Thoracic aorta (tissue), 2 donors: ENCODE measurements around the gene PBX3. TPM values are rescaled to one million over a fixed set of nuclear protein-coding genes. Genes with fewer than 3 reads are reported as not detected.

Experiments
- ATAC-seq: fragments of 150-250 bp; one replicate; pipeline ENCODE4 v1.8.0; 2017; ENCODE audit warnings: low read depth; ENCODE audit not compliant: insufficient number of reproducible peaks, low FRiP score
- DNase-seq: peaks from one replicate; pipeline ENCODE4 v3.0.0-alpha.2; 2020; ENCODE audit warnings: low spot score
- H3K27ac ChIP-seq, 2 donors: fragments of 200-600 bp; sonication (generic); 1 replicate in 1 of 2; 2 replicates in 1 of 2; pipeline ENCODE4 v1.5.1; 2016; ENCODE audit warnings: mild to moderate bottlenecking in 2 of 2, moderate library complexity in 2 of 2
- H3K27me3 ChIP-seq: fragments of 200-600 bp; sonication (generic); replicated peaks from 2 replicates; pipeline ENCODE4 v1.6.0; 2016; ENCODE audit warnings: mild to moderate bottlenecking; ENCODE audit not compliant: insufficient read depth
- H3K36me3 ChIP-seq: fragments of 200-600 bp; sonication (generic); one replicate; pipeline ENCODE4 v1.5.1; 2016
- H3K4me1 ChIP-seq, 2 donors: fragments of 200-600 bp; sonication (generic); 1 replicate in 1 of 2; 2 replicates in 1 of 2; pipeline versions ENCODE4 v1.5.1 to v1.6.0; 2016; ENCODE audit warnings: low read depth in 2 of 2, mild to moderate bottlenecking in 1 of 2; ENCODE audit not compliant: control insufficient read depth in 1 of 2
- H3K4me3 ChIP-seq: fragments of 200-600 bp; sonication (generic); 2 replicates; pipeline ENCODE4 v1.5.1; 2016; ENCODE audit warnings: mild to moderate bottlenecking
- H3K9me3 ChIP-seq: fragments of 200-600 bp; sonication (generic); 2 replicates; pipeline ENCODE4 v1.5.1; 2016
- CTCF ChIP-seq: fragments of 200-600 bp; sonication (generic); IDR thresholded peaks from one replicate; pipeline ENCODE4 v1.5.1; 2019; ENCODE audit warnings: antibody characterized with exemption
- total RNA-seq, 2 donors: library from RNA; depleted of rRNA; stranded (reverse); fragments of >200 nt; gene quantifications; one replicate each; pipeline versions ENCODE4 v1.1.0 to v1.2.3, GENCODE V29; 2016

Gene PBX3
- total RNA-seq: 10 to 100 TPM; 23.9 to 34.8 TPM

GRCh38 chr9:125747053-125747764 lies at the start of gene PBX3:
Gene PBX3 (plus strand): TSS chr9:125747373.
- ATAC-seq (no peak), DNase-seq (no peak)
- H3K9me3 ChIP-seq: no peaks in the 10 kb centered on the region
- peak within 1 kb of the TSS; percentile 97 for H3K4me3 ChIP-seq
- H3K27ac ChIP-seq: peak within 1 kb of the TSS; percentile 75 to 81
- peaks cover 10 to 13% of the 10 kb centered on the region in 2 donors for H3K4me1 ChIP-seq
- no peaks in the 10 kb centered on the region for H3K27me3 ChIP-seq
- no peaks in the 10 kb centered on the region for H3K36me3 ChIP-seq
- no peak for TF ChIP-seq CTCF

- Histone ChIP-seq H3K27me3 (no peaks in the 10 kb centered on the region), H3K4me3 (no peak overlapping the region), H3K27ac (no peak overlapping the region), H3K9me3 (no peaks in the 10 kb centered on the region), H3K4me1 (no peaks in the 10 kb centered on the region), H3K36me3 (no peaks in the 10 kb centered on the region)
- no peak for TF ChIP-seq CTCF
- DNase-seq (no peak), ATAC-seq (no peak)
Measured at GRCh38 chr9:125699870-125700269, 47.3 kb upstream of the PBX3 start.

GRCh38 chr9:125700791-125701190 lies 46.4 kb upstream of the PBX3 start:
- Histone ChIP-seq H3K36me3 (no peaks in the 10 kb centered on the region), H3K27me3 (no peaks in the 10 kb centered on the region), H3K27ac (no peak overlapping the region), H3K4me1 (peaks cover 4 to 8% of the 10 kb centered on the region in 2 donors), H3K4me3 (no peak overlapping the region), H3K9me3 (no peaks in the 10 kb centered on the region)
- no peak for DNase-seq
- no peak for ATAC-seq
- no peak for TF ChIP-seq CTCF

- H3K4me1 ChIP-seq: peaks cover 9 to 14% of the 10 kb centered on the region in 2 donors
Measured at GRCh38 chr9:125701351-125701750, 45.8 kb upstream of the PBX3 start.

GRCh38 chr9:125703662-125704061 lies 43.5 kb upstream of the PBX3 start:
- H3K4me3 ChIP-seq: no peak overlapping the region
- H3K4me1 ChIP-seq: peaks cover 15 to 23% of the 10 kb centered on the region in 2 donors
- ATAC-seq: no peak
- TF ChIP-seq CTCF: no peak
- no peak for DNase-seq
- no peaks in the 10 kb centered on the region for H3K27me3 ChIP-seq
- H3K36me3 ChIP-seq: no peaks in the 10 kb centered on the region
- no peak overlapping the region for H3K27ac ChIP-seq
- no peaks in the 10 kb centered on the region for H3K9me3 ChIP-seq

More at GRCh38 chr9:125701351-125701750, 45.8 kb upstream of the PBX3 start:
- TF ChIP-seq CTCF: no peak
- Histone ChIP-seq H3K36me3 (no peaks in the 10 kb centered on the region), H3K9me3 (no peaks in the 10 kb centered on the region), H3K27ac (no peak overlapping the region), H3K4me3 (no peak overlapping the region), H3K27me3 (no peaks in the 10 kb centered on the region)
- no peak for DNase-seq
- ATAC-seq: no peak
